SIG-M5 treated with dmso at 0.1 percent for 504 hours (cell line): ENCODE results near the gene TMEM50B.
"Not testable (repeated sequence)": the region's sequence is repeated elsewhere in the genome, so short reads cannot be mapped to it uniquely, and the experiment has no call there.

Experiments used
- DNase-seq: peaks from one replicate; lab custom pipeline; 2025; ENCODE audit not compliant: unreplicated experiment; lab: John Stamatoyannopoulos, UW

Gene TMEM50B

DNA sequence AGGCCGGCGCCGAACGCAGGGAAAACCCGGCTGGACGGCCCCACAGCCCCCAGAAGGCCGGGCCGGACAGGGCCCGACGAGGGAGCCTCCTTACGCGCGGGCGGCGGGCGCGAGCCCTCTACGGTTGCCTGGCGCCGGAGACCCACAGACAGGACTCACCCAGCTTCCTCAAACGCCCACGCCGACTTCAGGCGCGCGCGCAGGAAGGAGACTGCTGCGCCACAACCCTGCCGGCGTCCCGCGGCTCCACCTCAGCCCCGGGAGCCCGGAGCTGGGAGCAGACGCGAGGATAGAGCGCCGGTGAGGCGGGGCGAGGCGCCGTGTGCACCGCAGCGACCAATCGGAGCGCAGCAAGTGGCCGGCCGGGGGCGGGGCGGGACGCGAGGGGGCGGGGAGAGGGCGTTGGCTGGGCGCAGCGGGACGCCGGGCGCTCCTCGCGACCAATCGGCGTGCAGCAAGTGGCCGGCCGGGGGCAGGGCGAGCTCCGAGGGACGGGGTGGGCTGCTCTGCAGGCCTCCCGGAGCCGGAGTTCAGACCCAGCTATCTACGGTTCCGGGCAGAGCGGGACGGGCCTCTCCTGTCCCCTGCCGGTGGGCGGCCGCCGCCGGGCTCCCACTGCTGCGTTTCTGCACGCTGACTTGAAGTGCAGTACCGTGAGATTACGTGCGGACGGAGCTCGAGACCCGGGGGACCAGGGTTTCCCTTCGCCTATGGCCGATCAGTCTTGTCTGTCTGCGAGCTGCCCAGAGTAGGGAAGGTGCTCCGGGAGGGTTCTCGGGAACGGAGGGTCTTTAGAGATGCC lies at the start of gene TMEM50B:
Gene TMEM50B (minus strand): TSS at position 296 of the 802 bp plus-strand sequence. CDS start 11,089 bp downstream, outside the sequence.
- DNase-seq: peak; percentile 96

DNA sequence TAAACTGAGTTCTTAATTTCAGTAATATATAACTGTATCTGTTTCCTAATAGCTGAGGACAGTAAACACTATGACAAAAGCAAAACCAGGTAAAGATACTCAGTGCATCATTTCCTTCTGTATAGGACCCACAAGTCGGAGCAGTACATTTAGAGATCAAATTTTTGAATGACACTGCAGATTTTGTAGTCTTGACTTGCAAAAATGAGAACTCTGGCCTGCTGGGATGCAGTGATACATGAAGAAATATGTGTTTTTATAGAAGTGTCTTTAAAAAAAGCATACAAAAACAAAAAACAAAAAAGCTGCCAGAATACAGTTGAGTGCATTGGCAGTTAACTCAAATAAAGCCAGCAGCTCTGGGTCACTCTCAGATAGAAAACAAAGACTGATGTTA lies 43.2 kb upstream of the TMEM50B start:
- no peak for DNase-seq

- DNase-seq: no peak
Measured at GRCh38 chr21:33522297-33522952, 42.7 kb upstream of the TMEM50B start.

DNA sequence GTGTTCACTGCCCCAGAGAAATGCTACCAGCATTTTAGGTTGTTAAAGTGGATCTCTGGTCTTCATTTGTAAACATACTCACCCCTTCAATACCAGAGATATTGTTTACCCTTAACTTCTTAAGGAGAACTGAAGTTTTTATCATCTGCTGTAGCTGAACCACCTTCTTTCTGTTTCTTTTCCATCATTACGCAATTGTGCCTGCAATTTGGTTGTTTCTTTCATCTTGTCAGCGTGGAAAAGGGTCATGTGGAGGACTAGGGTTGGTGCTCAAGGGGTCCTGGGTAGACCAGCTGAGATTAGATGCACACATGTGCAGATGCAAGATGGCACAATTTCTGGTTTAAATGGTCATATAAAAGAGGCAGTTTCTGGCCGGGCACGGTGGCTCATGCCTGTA lies 39.1 kb upstream of the TMEM50B start:
- DNase-seq: no peak

- no peak for DNase-seq
Measured at GRCh38 chr21:33514229-33514628, 34.5 kb upstream of the TMEM50B start.

- no peak for DNase-seq
Measured at GRCh38 chr21:33512481-33512880, 32.7 kb upstream of the TMEM50B start.

GRCh38 chr21:33511639-33512038 lies 31.9 kb upstream of the TMEM50B start:
- DNase-seq: no peak

DNA sequence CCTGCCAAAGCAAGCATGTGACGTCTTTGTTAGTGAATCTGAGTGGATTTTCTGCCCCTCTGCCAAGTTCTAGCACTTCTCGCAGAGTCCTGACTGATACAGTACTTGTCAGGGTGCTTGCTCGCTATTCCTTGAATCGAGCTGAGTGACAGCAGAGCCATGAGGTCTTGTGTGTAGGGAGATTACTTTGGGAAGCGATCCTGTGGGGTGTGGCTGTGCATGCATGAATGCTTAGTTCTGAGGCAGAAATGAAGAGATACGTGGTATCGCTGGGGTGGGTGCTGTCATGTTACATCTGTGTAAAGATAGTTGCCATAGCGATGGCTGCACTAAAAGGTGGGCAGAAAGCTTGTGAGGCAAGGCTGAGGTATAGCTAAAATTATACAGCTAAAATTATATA lies 31.1 kb upstream of the TMEM50B start:
- no peak for DNase-seq

DNA sequence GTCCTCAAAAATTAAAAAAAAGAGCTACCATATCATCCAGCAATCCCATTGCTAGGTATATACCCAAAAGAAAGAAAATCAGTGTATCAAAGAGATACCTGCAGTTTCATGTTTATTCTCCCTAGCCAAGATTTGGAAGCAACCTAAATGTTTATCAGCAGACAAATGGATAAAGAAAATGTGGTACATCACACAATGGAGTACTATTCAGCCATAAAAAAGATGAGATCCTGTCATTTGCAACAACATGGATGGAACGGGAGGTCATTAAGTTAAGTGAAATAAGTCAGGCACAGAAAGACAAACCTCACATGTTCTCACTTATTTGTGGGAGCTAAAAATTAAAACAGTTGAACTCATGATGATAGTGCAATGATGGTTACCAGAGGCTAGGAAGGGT lies 27.2 kb upstream of the TMEM50B start:
- not testable (repeated sequence) for DNase-seq

DNA sequence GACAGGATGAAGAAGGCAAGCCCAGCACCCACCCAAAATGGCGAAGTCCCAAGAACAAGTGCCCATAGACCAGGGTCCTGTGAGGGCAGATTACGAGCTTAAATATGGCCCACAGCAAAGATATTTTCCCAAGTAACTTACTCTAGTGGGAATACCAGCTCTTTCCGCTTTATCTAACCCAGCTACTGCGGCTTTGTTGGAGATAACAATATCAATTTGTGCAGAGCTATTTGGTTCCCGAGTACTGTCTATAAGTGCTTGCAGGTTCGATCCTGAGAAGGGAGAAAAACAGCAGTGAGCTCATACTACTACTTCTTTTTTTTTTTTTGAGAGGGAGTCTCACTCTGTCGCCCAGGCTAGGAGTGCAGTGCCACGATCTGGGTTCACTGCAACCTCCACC lies 26.1 kb upstream of the TMEM50B start:
- no peak for DNase-seq

GRCh38 chr21:33496345-33496744 lies 16.6 kb upstream of the TMEM50B start:
- DNase-seq: no peak

DNA sequence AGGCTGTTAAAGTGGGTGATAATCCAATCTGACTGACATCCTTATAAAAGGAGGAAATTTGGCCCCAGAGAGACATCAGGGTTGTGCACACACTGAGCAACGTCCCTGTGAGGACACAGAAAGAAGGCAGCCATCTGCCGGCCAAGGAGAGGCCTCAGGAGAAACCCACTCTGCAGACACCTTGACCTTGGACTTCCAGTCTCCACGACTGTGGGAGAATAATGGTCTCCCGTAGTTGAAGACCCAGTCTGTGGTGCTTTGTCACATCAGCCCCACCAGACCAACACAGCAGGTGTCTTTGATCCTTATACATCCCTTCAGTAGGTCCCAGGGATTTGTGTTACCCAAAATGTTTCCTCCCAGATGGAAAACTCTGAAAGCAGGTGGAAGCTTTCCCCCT lies 16.0 kb upstream of the TMEM50B start:
- no peak for DNase-seq

DNA sequence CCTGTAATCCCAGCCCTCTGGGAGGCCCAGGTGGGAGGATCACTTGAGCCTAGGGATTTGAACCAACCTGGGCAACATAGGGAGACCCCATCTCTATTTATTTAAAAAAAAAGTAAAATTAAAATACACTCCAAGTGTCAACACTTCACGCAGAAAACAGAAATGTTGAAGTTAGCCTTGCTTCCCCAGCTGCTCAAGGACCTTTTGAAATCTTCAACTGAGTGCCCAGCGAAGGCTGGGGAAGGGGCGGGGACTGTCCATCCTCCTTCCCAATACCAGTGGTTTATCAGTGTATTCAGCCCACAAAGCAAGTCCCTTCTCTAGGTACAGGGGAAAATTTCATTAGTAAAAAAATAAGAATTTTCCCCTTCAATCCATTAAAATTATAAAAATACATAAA lies 14.0 kb upstream of the TMEM50B start:
- no peak for DNase-seq

GRCh38 chr21:33492571-33492970 lies 12.8 kb upstream of the TMEM50B start:
- DNase-seq: peak; percentile 69

- DNase-seq: peak; percentile 93
Measured at GRCh38 chr21:33491373-33492102, 11.8 kb upstream of the TMEM50B start, which contains the start of gene DNAJC28. Gene DNAJC28 (minus strand): TSS chr21:33491716. CDS start chr21:33489393, 2,323 bp downstream.

DNA sequence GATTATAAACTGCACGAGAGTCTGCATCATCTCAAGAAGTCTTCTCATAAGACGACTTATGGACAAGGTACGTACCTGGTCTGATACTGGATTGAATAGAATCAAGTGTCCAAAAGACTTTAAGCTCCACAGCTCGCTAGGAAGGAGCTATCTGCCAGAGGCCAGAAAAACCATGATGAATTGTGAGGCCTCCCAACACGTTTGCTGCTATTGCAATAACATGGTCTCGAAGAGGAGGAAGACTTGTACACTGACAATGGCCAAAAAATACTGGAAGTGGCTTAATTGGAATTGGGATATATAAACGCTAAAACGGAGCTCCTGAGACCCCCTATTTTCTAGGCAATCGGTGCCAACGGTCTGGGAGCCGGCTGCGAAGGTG lies 11.2 kb upstream of the TMEM50B start:
- DNase-seq: no peak

- DNase-seq: no peak
Measured at GRCh38 chr21:33488936-33489335, 9.2 kb upstream of the TMEM50B start.

GRCh38 chr21:33487996-33488395 lies 8.2 kb upstream of the TMEM50B start:
- no peak for DNase-seq

GRCh38 chr21:33481314-33481943 lies 1.7 kb upstream of the TMEM50B start:
- no peak for DNase-seq

- no peak for DNase-seq
Measured at GRCh38 chr21:33480481-33481103, 818 bp upstream of the TMEM50B start.
